Measurements from ENCODE around the gene PRIMA1. TPM values are rescaled to one million over a fixed set of nuclear protein-coding genes. Genes with fewer than 3 reads are reported as not detected.

Gene PRIMA1
- polyA plus RNA-seq, 3 donors = not detected

GRCh38 chr14:93683226-93683625 is 105.1 kb downstream of the PRIMA1 start:
- 71% methylated on average over 2 of the region's 5 CpGs for WGBS (ENCODE audit: insufficient coverage)
- Histone ChIP-seq H3K9ac (ENCODE audit: insufficient read depth, low read length, poor library complexity, severe bottlenecking) (no peak overlapping the region), H3K79me2 (ENCODE audit: insufficient read depth, low read length) (no peaks in the 10 kb centered on the region), H3K27ac (ENCODE audit: low read depth in 1 of 2, low read length in 2 of 2) (no peak overlapping the region), H2AFZ (ENCODE audit: insufficient read depth, low read depth, low read length, poor library complexity, severe bottlenecking) (no peak overlapping the region), H3K27me3 (ENCODE audit: control insufficient read depth in 2 of 2, insufficient read depth in 2 of 2, low read length in 2 of 2) (peaks cover 0 to 5% of the 10 kb centered on the region in 2 donors), H4K20me1 (ENCODE audit: insufficient read depth, low read length) (no peaks in the 10 kb centered on the region), H3K9me3 (replicated peaks in 1 of 2; ENCODE audit: control insufficient read depth in 1 of 2, insufficient read depth in 1 of 2, low read length in 2 of 2) (no peaks in the 10 kb centered on the region), H3K36me3 (replicated peaks in 1 of 2; ENCODE audit: control insufficient read depth in 1 of 2, insufficient read depth in 2 of 2, low read length in 2 of 2) (no peaks in the 10 kb centered on the region), H3K4me2 (replicated peaks; ENCODE audit: extremely low read depth, low read length, poor library complexity, severe bottlenecking) (no peak overlapping the region), H3K4me3 (replicated peaks in 1 of 3; ENCODE audit: low read depth in 2 of 3, low read length in 3 of 3) (no peak overlapping the region), H3K4me1 (ENCODE audit: control insufficient read depth in 1 of 2, insufficient read depth in 2 of 2, low read length in 2 of 2) (no peaks in the 10 kb centered on the region)
- Mint-ChIP-seq H3K27ac (no peak overlapping the region), H3K27me3 (ENCODE audit: low read depth in 3 of 3) (peaks cover 2 to 18% (median 2%) of the 10 kb centered on the region in 3 donors), H3K36me3 (no peaks in the 10 kb centered on the region), H3K4me1 (no peaks in the 10 kb centered on the region), H3K9me3 (peaks cover 0 to 8% (median 3%) of the 10 kb centered on the region in 7 donors), H3K4me3 (no peak overlapping the region)
- no peak for DNase-seq
- no peak for TF ChIP-seq CTCF (IDR thresholded peaks at IDR 0.05)
- intact Hi-C loops (cut with micrococcal nuclease) = no loop called here

- peaks cover 0 to 3% of the 10 kb centered on the region in 2 donors for H3K27me3 ChIP-seq (ENCODE audit: control insufficient read depth in 2 of 2, insufficient read depth in 2 of 2, low read length in 2 of 2)
- Mint-ChIP-seq H3K27me3 (ENCODE audit: low read depth in 3 of 3) (peaks cover 0 to 10% (median 2%) of the 10 kb centered on the region in 3 donors), H3K36me3 (no peaks in the 10 kb centered on the region), H3K4me3 (no peak overlapping the region), H3K4me1 (no peaks in the 10 kb centered on the region), H3K9me3 (peaks cover 0 to 8% (median 3%) of the 10 kb centered on the region in 7 donors), H3K27ac (no peak overlapping the region)
- no peaks in the 10 kb centered on the region for H3K79me2 ChIP-seq (ENCODE audit: insufficient read depth, low read length)
- H3K9me3 ChIP-seq (replicated peaks in 1 of 2; ENCODE audit: control insufficient read depth in 1 of 2, insufficient read depth in 1 of 2, low read length in 2 of 2) = no peaks in the 10 kb centered on the region
- H3K4me2 ChIP-seq (replicated peaks; ENCODE audit: extremely low read depth, low read length, poor library complexity, severe bottlenecking) = no peak overlapping the region
- H3K9ac ChIP-seq (ENCODE audit: insufficient read depth, low read length, poor library complexity, severe bottlenecking) = no peak overlapping the region
- no peak for TF ChIP-seq CTCF (IDR thresholded peaks at IDR 0.05)
- no peak overlapping the region for H3K27ac ChIP-seq (ENCODE audit: low read depth in 1 of 2, low read length in 2 of 2)
- no peaks in the 10 kb centered on the region for H4K20me1 ChIP-seq (ENCODE audit: insufficient read depth, low read length)
- H3K36me3 ChIP-seq (replicated peaks in 1 of 2; ENCODE audit: control insufficient read depth in 1 of 2, insufficient read depth in 2 of 2, low read length in 2 of 2) = no peaks in the 10 kb centered on the region
- no CpG with 5 or more reads among the region's 2 CpGs for WGBS (ENCODE audit: insufficient coverage)
- no peak overlapping the region for H2AFZ ChIP-seq (ENCODE audit: insufficient read depth, low read depth, low read length, poor library complexity, severe bottlenecking)
- DNase-seq = no peak
- intact Hi-C loops (cut with micrococcal nuclease) = no loop called here
- H3K4me1 ChIP-seq (ENCODE audit: control insufficient read depth in 1 of 2, insufficient read depth in 2 of 2, low read length in 2 of 2) = no peaks in the 10 kb centered on the region
- H3K4me3 ChIP-seq (replicated peaks in 1 of 3; ENCODE audit: low read depth in 2 of 3, low read length in 3 of 3) = no peak overlapping the region
Observed at GRCh38 chr14:93682459-93682858, 105.8 kb downstream of the PRIMA1 start.
